ENCODE measurements around the gene SEPTIN10.

DNA sequence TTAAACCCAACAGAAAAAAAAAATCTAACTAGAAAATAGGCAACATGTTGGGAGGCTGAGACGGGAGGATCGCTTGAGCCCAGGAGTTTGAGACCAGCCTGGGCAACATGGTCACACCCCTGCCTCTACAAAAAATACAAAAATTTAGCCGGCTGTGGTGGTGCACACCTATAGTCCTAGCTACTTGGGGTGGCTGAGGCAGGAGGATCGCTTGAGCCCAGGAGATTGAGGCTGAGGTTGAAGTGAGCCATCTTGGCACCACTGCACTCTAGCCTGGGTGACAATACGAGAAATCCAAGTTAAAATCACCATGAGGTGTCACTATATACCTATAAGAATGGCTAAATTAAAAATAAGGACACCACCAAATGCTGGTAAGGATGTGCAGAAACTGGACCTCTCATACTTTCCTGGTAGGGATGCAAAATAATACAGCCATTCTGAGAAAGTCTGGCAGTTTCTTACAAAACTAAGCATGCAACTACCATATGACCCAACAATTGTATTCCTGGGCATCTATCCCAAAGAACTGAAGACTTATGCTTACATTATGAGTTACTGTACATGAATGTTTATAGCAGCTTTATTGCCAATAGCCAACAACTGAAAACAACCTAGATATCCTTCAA, 2.2 kb downstream of the SEPTIN10 start:
- TF ChIP-seq SP1 (IDR thresholded peaks at IDR 0.05) (no peak), FOXM1 (IDR thresholded peaks at IDR 0.05; ENCODE audit: borderline replicate concordance) (no peak), ARNT (IDR thresholded peaks at IDR 0.05) (no peak), SUZ12 (IDR thresholded peaks at IDR 0.05) (no peak), NFRKB (IDR thresholded peaks at IDR 0.05) (no peak), ELF4 (IDR thresholded peaks at IDR 0.05) (no peak), BHLHE40 (IDR thresholded peaks at IDR 0.05; ENCODE audit: borderline replicate concordance) (no peak)
- TF ChIP-seq, protein P1, sequence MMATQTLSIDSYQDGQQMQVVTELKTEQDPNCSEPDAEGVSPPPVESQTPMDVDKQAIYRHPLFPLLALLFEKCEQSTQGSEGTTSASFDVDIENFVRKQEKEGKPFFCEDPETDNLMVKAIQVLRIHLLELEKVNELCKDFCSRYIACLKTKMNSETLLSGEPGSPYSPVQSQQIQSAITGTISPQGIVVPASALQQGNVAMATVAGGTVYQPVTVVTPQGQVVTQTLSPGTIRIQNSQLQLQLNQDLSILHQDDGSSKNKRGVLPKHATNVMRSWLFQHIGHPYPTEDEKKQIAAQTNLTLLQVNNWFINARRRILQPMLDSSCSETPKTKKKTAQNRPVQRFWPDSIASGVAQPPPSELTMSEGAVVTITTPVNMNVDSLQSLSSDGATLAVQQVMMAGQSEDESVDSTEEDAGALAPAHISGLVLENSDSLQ (IDR thresholded peaks at IDR 0.05) = no peak

Data from HEK293T (cell line).